Stomach (tissue), 9 donors: ENCODE measurements around the gene INPP5A. TPM values are rescaled to one million over a fixed set of nuclear protein-coding genes. Genes with fewer than 3 reads are reported as not detected.
A peak's percentile ranks its signal among the peaks of the same experiment; 100 is the strongest.

Experiments used
- DNase-seq, 2 donors: peaks; one replicate each; pipeline versions ENCODE4 v3.0.0 to v3.0.0-alpha.2; 2013 to 2019
- H3K27ac ChIP-seq, 5 donors: fragments of 200-600 bp in 4 of 5; sonication (generic) in 4 of 5; one replicate each; pipeline ENCODE4 v1.5.1; 2013 to 2019; ENCODE audit warnings: mild to moderate bottlenecking in 1 of 5, moderate library complexity in 1 of 5
- H3K27me3 ChIP-seq, 3 donors: fragments of 200-600 bp; sonication (generic); one replicate each; pipeline ENCODE4 v1.5.1; 2017 to 2019; ENCODE audit warnings: mixed run types in 1 of 3
- H3K36me3 ChIP-seq, 4 donors: fragments of 200-600 bp; sonication (generic); 1 replicate in 3 of 4; 2 replicates in 1 of 4; pipeline ENCODE4 v1.5.1; 2016 to 2019
- H3K4me1 ChIP-seq, 4 donors: fragments of 200-600 bp; sonication (generic); one replicate each; pipeline ENCODE4 v1.5.1; 2016 to 2019
- H3K4me3 ChIP-seq, 4 donors: fragments of 200-600 bp; sonication (generic) in 3 of 4; one replicate each; pipeline ENCODE4 v1.5.1; 2016 to 2019; ENCODE audit warnings: mild to moderate bottlenecking in 1 of 4
- H3K9me3 ChIP-seq, 4 donors: fragments of 200-600 bp; sonication (generic); one replicate each; pipeline ENCODE4 v1.5.1; 2016 to 2019
- CTCF ChIP-seq, 7 experiments: fragments of 450-650 bp in 4 of 7; fragments of 200-600 bp in 3 of 7; sonication (generic) in 3 of 7; IDR thresholded peaks; one replicate each; pipeline ENCODE4 v1.5.1; 2016 to 2019; ENCODE audit warnings: antibody characterized with exemption in 7 of 7, control low read depth in 2 of 7, mild to moderate bottlenecking in 1 of 7
- EP300 ChIP-seq: sonication (generic); formaldehyde crosslinking; IDR thresholded peaks from one replicate; pipeline ENCODE4 v1.6.1; 2017; ENCODE audit warnings: antibody characterized with exemption
- POLR2A ChIP-seq, 4 donors: fragments of 450-650 bp; IDR thresholded peaks; one replicate each; pipeline ENCODE4 v1.6.1; 2016; ENCODE audit warnings: antibody characterized with exemption in 4 of 4, control low read depth in 2 of 4, mild to moderate bottlenecking in 1 of 4, moderate library complexity in 1 of 4
- POLR2AphosphoS5 ChIP-seq, 3 donors: sonication (generic); formaldehyde crosslinking; IDR thresholded peaks; one replicate each; pipeline ENCODE4 v1.6.1; 2016; ENCODE audit warnings: antibody characterized with exemption in 3 of 3
- WGBS, 5 donors: extraction: QIAGEN DNeasy Blood & Tissue Kit in 3 of 5; methylation state at CpG; one replicate each; pipeline versions ENCODE4 v1.1.5 to v1.1.7; 2013 to 2018; 5-methylcytosine and 5-hydroxymethylcytosine counted together
- intact Hi-C: fragments of 100-400 bp; cut with DNase I; formaldehyde crosslinking; loops from one replicate; pipeline ENCODE4 v1.15.1; 2023; ENCODE audit warnings: low total_unique reads
- polyA plus RNA-seq, 3 donors: library from polyadenylated mRNA; stranded (reverse); fragments of 200-250 nt; gene quantifications; one replicate each; pipeline ENCODE4 v1.2.3, GENCODE V29; 2013
- total RNA-seq, 5 donors: library from RNA; depleted of rRNA; stranded (reverse); fragments of >200 nt; gene quantifications; one replicate each; pipeline versions ENCODE4 v1.1.0 to v1.2.3, GENCODE V29; 2014 to 2016
- donor health status: healthy with polysubstance abuse.
- donor health status: Bipolar disorder and iron deficiency.
- donor health status: healthy.

INPP5A gene
- total and polyA plus RNA-seq, 8 donors, result 17.2 to 72.3 (median 31.0) TPM

- Histone ChIP-seq H3K27ac (peak overlapping the region; percentile 80 to 95 (median 86)), H3K4me3 (no peak overlapping the region), H3K27me3 (no peaks in the 10 kb centered on the region), H3K4me1 (peaks cover 36 to 89% (median 72%) of the 10 kb centered on the region in 4 donors), H3K9me3 (no peaks in the 10 kb centered on the region), H3K36me3 (no peaks in the 10 kb centered on the region)
- TF ChIP-seq EP300 (no peak), CTCF (IDR thresholded peaks at IDR 0.05) (no peak)
- DNase-seq, result no peak
- 53 to 91% (median 60%) methylated on average over 7 to 13 of the region's 13 CpGs for WGBS, 5 donors
- intact Hi-C loops, result no loop called here
Measured at GRCh38 chr10:132632091-132632561, 94.5 kb downstream of the INPP5A start.

- 77 to 88% (median 84%) methylated on average over 19 of the region's 19 CpGs for WGBS, 5 donors
- Histone ChIP-seq H3K9me3 (no peaks in the 10 kb centered on the region), H3K4me1 (peaks cover 37 to 89% (median 68%) of the 10 kb centered on the region in 4 donors), H3K27me3 (no peaks in the 10 kb centered on the region), H3K36me3 (no peaks in the 10 kb centered on the region), H3K4me3 (no peak overlapping the region), H3K27ac (peak overlapping the region; percentile 46 to 95 (median 86))
- TF ChIP-seq POLR2A (IDR thresholded peaks at IDR 0.05) (no peak), CTCF (IDR thresholded peaks at IDR 0.05) (no peak), EP300 (no peak), POLR2AphosphoS5 (IDR thresholded peaks at IDR 0.05) (no peak)
- DNase-seq, result no peak
- intact Hi-C loops, result no loop called here
Measured at GRCh38 chr10:132632851-132633684, 95.5 kb downstream of the INPP5A start.

- no peak overlapping the region for H3K4me3 ChIP-seq
- no peak for TF ChIP-seq EP300
- no peak for TF ChIP-seq CTCF (IDR thresholded peaks at IDR 0.05)
- no peak for TF ChIP-seq POLR2AphosphoS5 (IDR thresholded peaks at IDR 0.05)
- no peak for TF ChIP-seq POLR2A (IDR thresholded peaks at IDR 0.05)
- H3K4me1 ChIP-seq, result peaks cover 34 to 79% (median 57%) of the 10 kb centered on the region in 4 donors
- intact Hi-C loops, result no loop called here
- peak overlapping the region in 4 of 5 donors; percentile 20 to 95 (median 86) for H3K27ac ChIP-seq
- H3K9me3 ChIP-seq, result no peaks in the 10 kb centered on the region
- H3K36me3 ChIP-seq, result no peaks in the 10 kb centered on the region
- DNase-seq, result no peak
- WGBS, 5 donors, result 79 to 92% (median 87%) methylated on average over 19 to 22 of the region's 22 CpGs
- H3K27me3 ChIP-seq, result no peaks in the 10 kb centered on the region
Measured at GRCh38 chr10:132634241-132634946, 96.8 kb downstream of the INPP5A start.

GRCh38 chr10:132634947-132635271 lies 97.3 kb downstream of the INPP5A start:
- Histone ChIP-seq H3K27me3 (no peaks in the 10 kb centered on the region), H3K36me3 (no peaks in the 10 kb centered on the region), H3K4me3 (no peak overlapping the region), H3K4me1 (peaks cover 34 to 74% (median 53%) of the 10 kb centered on the region in 4 donors), H3K27ac (peak overlapping the region in 3 of 5 donors; percentile 85 to 95 (median 86)), H3K9me3 (no peaks in the 10 kb centered on the region)
- intact Hi-C loops, result loop anchor here (5.0 kb wide), 1 partner anchor 178 kb away; no protein-coding TSS in a partner anchor
- TF ChIP-seq EP300 (no peak), CTCF (IDR thresholded peaks at IDR 0.05) (no peak), POLR2A (IDR thresholded peaks at IDR 0.05) (no peak), POLR2AphosphoS5 (IDR thresholded peaks at IDR 0.05) (no peak)
- 86 to 95% (median 91%) methylated on average over 4 of the region's 4 CpGs for WGBS, 5 donors
- no peak for DNase-seq
